Measurements from ENCODE around the gene TLCD3A. TPM values are rescaled to one million over a fixed set of nuclear protein-coding genes. Genes with fewer than 3 reads are reported as not detected.

Gene TLCD3A
- total RNA-seq, 1 experiment from 2014 or later, result 21.6 TPM

GRCh38 chr17:787641-788221 is 55.3 kb downstream of the TLCD3A start:
- CTCF ChIA-PET, result interaction anchor here (1.0 kb wide), 1 partner anchor 209 kb away, joined by 6 read pairs; the partner anchor contains the start of gene TIMM22
- POLR2A ChIA-PET, result interaction anchor here (0.7 to 1.2 kb wide), 3 partner anchors 50 to 487 kb away, joined by 3 to 6 read pairs (median 5); partner anchors contain the start of gene NXN

More at GRCh38 chr17:787641-788221, 55.3 kb downstream of the TLCD3A start:
- no peak for TF ChIP-seq KAT7 (CRISPR knock-in tag; IDR thresholded peaks at IDR 0.05; ENCODE audit: borderline replicate concordance)
- no peak for TF ChIP-seq USF2 (CRISPR knock-in tag; IDR thresholded peaks at IDR 0.05)
- no peak for TF ChIP-seq ZNF317 (CRISPR knock-in tag; IDR thresholded peaks at IDR 0.05; ENCODE audit: borderline replicate concordance, low read depth)
- no peak for TF ChIP-seq SP1 (CRISPR knock-in tag; conservative IDR thresholded peaks at IDR 0.05)
- no peak for TF ChIP-seq ZNF532 (CRISPR knock-in tag; IDR thresholded peaks at IDR 0.05; ENCODE audit: borderline replicate concordance)
- no peak for TF ChIP-seq ZNF512 (CRISPR knock-in tag; IDR thresholded peaks at IDR 0.05; ENCODE audit: borderline replicate concordance)
- no peak for TF ChIP-seq ZNF121 (CRISPR knock-in tag; IDR thresholded peaks at IDR 0.05)
- TF ChIP-seq AFF4 (CRISPR knock-in tag; IDR thresholded peaks at IDR 0.05; ENCODE audit: borderline replicate concordance), result no peak
- no peak for TF ChIP-seq IRF2 (CRISPR knock-in tag; IDR thresholded peaks at IDR 0.05; ENCODE audit: borderline replicate concordance, low read depth)
- peaks cover 16% of the 10 kb centered on the region for H3K4me1 Mint-ChIP-seq
- DNase-seq (ENCODE audit: low spot score) (no peak), ATAC-seq (no peak)
- H3K4me3 Mint-ChIP-seq, result no peak overlapping the region
- H3K9me3 Mint-ChIP-seq, result no peaks in the 10 kb centered on the region
- no peaks in the 10 kb centered on the region for H3K27me3 Mint-ChIP-seq (ENCODE audit: low read depth)
- H3K36me3 Mint-ChIP-seq, result peaks cover 46% of the 10 kb centered on the region
- no peak overlapping the region for H3K27ac Mint-ChIP-seq

All from WTC11 (cell line).